ENCODE results near the gene DAD1.
"Not testable (repeated sequence)": the region's sequence is repeated elsewhere in the genome, so short reads cannot be mapped to it uniquely, and the experiment has no call there.

The DAD1 gene

GRCh38 chr14:22566266-22566665 is 22.8 kb downstream of the DAD1 start:
- DNase-seq, result not testable (repeated sequence)

GRCh38 chr14:22565391-22565945 is 23.6 kb downstream of the DAD1 start:
- DNase-seq, result no peak

- no peak for DNase-seq
Observed at GRCh38 chr14:22564463-22564862, 24.6 kb downstream of the DAD1 start.

- DNase-seq, result no peak
Observed at GRCh38 chr14:22563987-22564386, 25.0 kb downstream of the DAD1 start.

GRCh38 chr14:22561661-22562579 is 27.1 kb downstream of the DAD1 start:
- peak; percentile 36 for DNase-seq

- no peak for DNase-seq
Observed at GRCh38 chr14:22561366-22561660, 27.7 kb downstream of the DAD1 start.

- peak; percentile 64 for DNase-seq
Observed at GRCh38 chr14:22560662-22561365, 28.2 kb downstream of the DAD1 start.

GRCh38 chr14:22559041-22559440 is 30.0 kb downstream of the DAD1 start:
- DNase-seq, result no peak

GRCh38 chr14:22558221-22558913 is 30.7 kb downstream of the DAD1 start:
- no peak for DNase-seq

- DNase-seq, result peak; percentile 29
Observed at GRCh38 chr14:22557846-22558220, 31.2 kb downstream of the DAD1 start.

GRCh38 chr14:22556990-22557623 is 31.9 kb downstream of the DAD1 start:
- DNase-seq, result peak; percentile 89

- DNase-seq, result peak; percentile 95
Observed at GRCh38 chr14:22556021-22556989, 32.7 kb downstream of the DAD1 start.

- DNase-seq, result peak; percentile 35
Observed at GRCh38 chr14:22555384-22556011, 33.5 kb downstream of the DAD1 start.

GRCh38 chr14:22554498-22555383 is 34.3 kb downstream of the DAD1 start:
- DNase-seq, result no peak

- not testable (repeated sequence) for DNase-seq
Observed at GRCh38 chr14:22553861-22554497, 35.0 kb downstream of the DAD1 start.

GRCh38 chr14:22553445-22553844 is 35.6 kb downstream of the DAD1 start:
- DNase-seq, result no peak

- DNase-seq, result no peak
Observed at GRCh38 chr14:22552827-22553076, 36.3 kb downstream of the DAD1 start.

GRCh38 chr14:22552001-22552826 is 36.8 kb downstream of the DAD1 start:
- no peak for DNase-seq

- no peak for DNase-seq
Observed at GRCh38 chr14:22551605-22551997, 37.4 kb downstream of the DAD1 start.

All from OCI-M1 (cell line).